ENCODE data around the gene SRSF3.
"Not testable (repeated sequence)": the region's sequence is repeated elsewhere in the genome, so short reads cannot be mapped to it uniquely, and the experiment has no call there.

Gene SRSF3

GRCh38 chr6:36650848-36651478 is 56.8 kb downstream of the SRSF3 start:
- no peak for DNase-seq

- DNase-seq = no peak
Observed at GRCh38 chr6:36651659-36652379, 57.7 kb downstream of the SRSF3 start.

GRCh38 chr6:36654469-36654868 is 60.3 kb downstream of the SRSF3 start:
- not testable (repeated sequence) for DNase-seq

Measured in GOT3 (cell line).